T follicular helper cell (primary cell): Measurements from ENCODE around the gene IL1R2.
A peak's percentile ranks its signal among the peaks of the same experiment; 100 is the strongest.
"Not testable (repeated sequence)": the region's sequence is repeated elsewhere in the genome, so short reads cannot be mapped to it uniquely, and the experiment has no call there.

Experiments
- DNase-seq: peaks from one replicate; pipeline ENCODE4 v3.0.0-alpha.2; 2020; ENCODE audit warnings: low read depth

Gene IL1R2

GRCh38 chr2:102000012-102000411 is 8.3 kb downstream of the IL1R2 start:
- DNase-seq: no peak

- no peak for DNase-seq
Measured at GRCh38 chr2:102000813-102001766, 9.3 kb downstream of the IL1R2 start.

- DNase-seq: no peak
Measured at GRCh38 chr2:102001767-102002142, 10.0 kb downstream of the IL1R2 start.

GRCh38 chr2:102002228-102002627 is 10.5 kb downstream of the IL1R2 start:
- DNase-seq: no peak

- not testable (repeated sequence) for DNase-seq
Measured at GRCh38 chr2:102002909-102003308, 11.1 kb downstream of the IL1R2 start.

GRCh38 chr2:102003696-102004095 is 11.9 kb downstream of the IL1R2 start:
- DNase-seq: no peak

- DNase-seq: no peak
Measured at GRCh38 chr2:102004581-102004980, 12.8 kb downstream of the IL1R2 start.

GRCh38 chr2:102005449-102005848 is 13.7 kb downstream of the IL1R2 start:
- DNase-seq: no peak

GRCh38 chr2:102005989-102006885 is 14.5 kb downstream of the IL1R2 start:
- no peak for DNase-seq

GRCh38 chr2:102006886-102007278 is 15.1 kb downstream of the IL1R2 start:
- DNase-seq: no peak

- DNase-seq: no peak
Measured at GRCh38 chr2:102008490-102008889, 16.7 kb downstream of the IL1R2 start.

GRCh38 chr2:102009557-102009956 is 17.8 kb downstream of the IL1R2 start:
- no peak for DNase-seq

- DNase-seq: no peak
Measured at GRCh38 chr2:102010902-102011301, 19.1 kb downstream of the IL1R2 start.

- DNase-seq: no peak
Measured at GRCh38 chr2:102012061-102012614, 20.4 kb downstream of the IL1R2 start.

GRCh38 chr2:102013206-102014040 is 21.7 kb downstream of the IL1R2 start:
- no peak for DNase-seq

- no peak for DNase-seq
Measured at GRCh38 chr2:102014041-102014345, 22.2 kb downstream of the IL1R2 start.

GRCh38 chr2:102015399-102015798 is 23.6 kb downstream of the IL1R2 start:
- no peak for DNase-seq

GRCh38 chr2:102016399-102016955 is 24.7 kb downstream of the IL1R2 start:
- no peak for DNase-seq

GRCh38 chr2:102018823-102019445 is 27.2 kb downstream of the IL1R2 start:
- DNase-seq: no peak

- DNase-seq: peak; percentile 63
Measured at GRCh38 chr2:102020596-102021170, 28.9 kb downstream of the IL1R2 start.

- DNase-seq: no peak
Measured at GRCh38 chr2:102021779-102022178, 30.0 kb downstream of the IL1R2 start.
